ENCODE measurements around the gene MYLK.

The MYLK gene

GRCh38 chr3:123877965-123878364 is 6.2 kb downstream of the MYLK start:
- no peak for DNase-seq (ENCODE audit: low read depth, low spot score)

- no peak for DNase-seq (ENCODE audit: low read depth, low spot score)
Observed at GRCh38 chr3:123877466-123877865, 6.7 kb downstream of the MYLK start.

- DNase-seq (ENCODE audit: low read depth, low spot score): no peak
Observed at GRCh38 chr3:123876858-123877257, 7.3 kb downstream of the MYLK start.

- DNase-seq (ENCODE audit: low read depth, low spot score): no peak
Observed at GRCh38 chr3:123872621-123873020, 11.5 kb downstream of the MYLK start.

GRCh38 chr3:123871946-123872345 is 12.2 kb downstream of the MYLK start:
- no peak for DNase-seq (ENCODE audit: low read depth, low spot score)

- DNase-seq (ENCODE audit: low read depth, low spot score): no peak
Observed at GRCh38 chr3:123870033-123870432, 14.1 kb downstream of the MYLK start.

GRCh38 chr3:123869165-123869564 is 15.0 kb downstream of the MYLK start:
- no peak for DNase-seq (ENCODE audit: low read depth, low spot score)

GRCh38 chr3:123864706-123865105 is 19.4 kb downstream of the MYLK start:
- DNase-seq (ENCODE audit: low read depth, low spot score): no peak

- DNase-seq (ENCODE audit: low read depth, low spot score): no peak
Observed at GRCh38 chr3:123862152-123862551, 22.0 kb downstream of the MYLK start.

- DNase-seq (ENCODE audit: low read depth, low spot score): peak; percentile 7
Observed at GRCh38 chr3:123861081-123861836, 22.9 kb downstream of the MYLK start.

GRCh38 chr3:123859177-123859576 is 25.0 kb downstream of the MYLK start:
- no peak for DNase-seq (ENCODE audit: low read depth, low spot score)

- no peak for DNase-seq (ENCODE audit: low read depth, low spot score)
Observed at GRCh38 chr3:123854905-123855304, 29.2 kb downstream of the MYLK start.

GRCh38 chr3:123853686-123854372 is 30.3 kb downstream of the MYLK start:
- no peak for DNase-seq (ENCODE audit: low read depth, low spot score)

- DNase-seq (ENCODE audit: low read depth, low spot score): no peak
Observed at GRCh38 chr3:123847209-123847608, 36.9 kb downstream of the MYLK start.

- peak; percentile 35 for DNase-seq (ENCODE audit: low read depth, low spot score)
Observed at GRCh38 chr3:123843668-123844067, 40.5 kb downstream of the MYLK start.

GRCh38 chr3:123842711-123843110 is 41.4 kb downstream of the MYLK start:
- DNase-seq (ENCODE audit: low read depth, low spot score): no peak

- no peak for DNase-seq (ENCODE audit: low read depth, low spot score)
Observed at GRCh38 chr3:123841476-123842238, 42.5 kb downstream of the MYLK start.

GRCh38 chr3:123840961-123841360 is 43.2 kb downstream of the MYLK start:
- no peak for DNase-seq (ENCODE audit: low read depth, low spot score)

- no peak for DNase-seq (ENCODE audit: low read depth, low spot score)
Observed at GRCh38 chr3:123837858-123838257, 46.3 kb downstream of the MYLK start.

GRCh38 chr3:123834631-123835030 is 49.5 kb downstream of the MYLK start:
- DNase-seq (ENCODE audit: low read depth, low spot score): no peak

GRCh38 chr3:123833398-123833785 is 50.7 kb downstream of the MYLK start:
- DNase-seq (ENCODE audit: low read depth, low spot score): no peak

- DNase-seq (ENCODE audit: low read depth, low spot score): no peak
Observed at GRCh38 chr3:123832692-123833397, 51.3 kb downstream of the MYLK start.

All from iPS DF 19.7 (cell line).